Measurements from ENCODE around the gene SPTBN4.

Gene SPTBN4

DNA sequence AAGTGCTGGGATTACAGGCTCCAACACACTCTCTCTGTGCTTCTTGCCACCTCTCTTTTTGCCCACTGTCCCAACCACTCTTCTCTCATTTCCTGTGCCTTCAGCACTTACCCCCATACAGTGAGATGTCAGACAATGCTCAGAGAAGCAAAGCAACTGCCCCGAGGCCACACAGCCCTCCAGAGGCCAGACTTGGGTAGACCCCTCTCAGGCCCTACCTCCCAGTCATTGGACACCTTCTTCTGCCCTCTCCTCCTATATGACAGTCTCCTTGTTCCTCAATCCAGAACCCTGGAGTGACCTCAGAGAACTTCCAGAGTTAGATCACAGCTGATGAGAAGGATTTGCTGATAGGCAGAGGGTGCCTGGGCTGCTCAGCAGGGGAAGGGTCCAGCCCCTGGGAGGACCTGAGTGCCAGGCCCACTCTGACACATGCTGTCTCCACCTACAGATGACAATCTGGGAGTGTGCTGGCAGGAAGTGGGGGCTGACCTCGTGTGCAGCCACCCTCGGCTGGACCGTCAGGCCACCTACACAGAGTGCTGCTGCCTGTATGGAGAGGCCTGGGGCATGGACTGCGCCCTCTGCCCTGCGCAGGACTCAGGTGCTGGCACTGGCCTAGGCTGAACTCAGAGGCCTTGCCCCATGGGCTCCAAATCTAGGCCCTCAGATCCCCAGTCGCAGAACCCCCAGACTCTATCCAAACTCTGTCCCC lies 158.8 kb downstream of the SPTBN4 start:
- Histone ChIP-seq H3K27ac (replicated peaks) (no peak overlapping the region), H3K4me3 (replicated peaks; ENCODE audit: insufficient read depth, low read length) (no peak overlapping the region), H3K27me3 (ENCODE audit: insufficient read depth, poor library complexity, severe bottlenecking) (no peaks in the 10 kb centered on the region)
- TF ChIP-seq SPI1 (IDR thresholded peaks at IDR 0.05; ENCODE audit: borderline replicate concordance, low read depth) (no peak), REST (IDR thresholded peaks at IDR 0.05; ENCODE audit: insufficient replicate concordance, low read depth) (no peak), POLR2AphosphoS5 (IDR thresholded peaks at IDR 0.05; ENCODE audit: low read depth) (no peak), GABPA (IDR thresholded peaks at IDR 0.05; ENCODE audit: low read depth) (no peak)
- TF ChIP-seq, protein P1, sequence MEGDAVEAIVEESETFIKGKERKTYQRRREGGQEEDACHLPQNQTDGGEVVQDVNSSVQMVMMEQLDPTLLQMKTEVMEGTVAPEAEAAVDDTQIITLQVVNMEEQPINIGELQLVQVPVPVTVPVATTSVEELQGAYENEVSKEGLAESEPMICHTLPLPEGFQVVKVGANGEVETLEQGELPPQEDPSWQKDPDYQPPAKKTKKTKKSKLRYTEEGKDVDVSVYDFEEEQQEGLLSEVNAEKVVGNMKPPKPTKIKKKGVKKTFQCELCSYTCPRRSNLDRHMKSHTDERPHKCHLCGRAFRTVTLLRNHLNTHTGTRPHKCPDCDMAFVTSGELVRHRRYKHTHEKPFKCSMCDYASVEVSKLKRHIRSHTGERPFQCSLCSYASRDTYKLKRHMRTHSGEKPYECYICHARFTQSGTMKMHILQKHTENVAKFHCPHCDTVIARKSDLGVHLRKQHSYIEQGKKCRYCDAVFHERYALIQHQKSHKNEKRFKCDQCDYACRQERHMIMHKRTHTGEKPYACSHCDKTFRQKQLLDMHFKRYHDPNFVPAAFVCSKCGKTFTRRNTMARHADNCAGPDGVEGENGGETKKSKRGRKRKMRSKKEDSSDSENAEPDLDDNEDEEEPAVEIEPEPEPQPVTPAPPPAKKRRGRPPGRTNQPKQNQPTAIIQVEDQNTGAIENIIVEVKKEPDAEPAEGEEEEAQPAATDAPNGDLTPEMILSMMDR (IDR thresholded peaks at IDR 0.05; ENCODE audit: insufficient read depth, low read length): no peak
- DNase-seq (ENCODE audit: low read depth in 1 of 2, low spot score in 1 of 2): no peak
